Muscle of leg (tissue), 11 donors: ENCODE data around the gene CIAO3. TPM values are rescaled to one million over a fixed set of nuclear protein-coding genes. Genes with fewer than 3 reads are reported as not detected.
A peak's percentile ranks its signal among the peaks of the same experiment; 100 is the strongest.
"Not testable (repeated sequence)": the region's sequence is repeated elsewhere in the genome, so short reads cannot be mapped to it uniquely, and the experiment has no call there.

Experiments used
- DNase-seq: peaks from one replicate; pipeline ENCODE4 v3.0.0; 2013
- H3K27ac ChIP-seq: one replicate; pipeline ENCODE4 v1.5.1; 2013; ENCODE audit warnings: mild to moderate bottlenecking, low read length, control low read depth
- H3K27me3 ChIP-seq: one replicate; pipeline ENCODE4 v1.6.1; 2013; ENCODE audit warnings: low read length; ENCODE audit not compliant: control insufficient read depth, insufficient read depth
- H3K36me3 ChIP-seq: one replicate; pipeline ENCODE4 v1.6.1; 2013; ENCODE audit warnings: low read length; ENCODE audit not compliant: control insufficient read depth, insufficient read depth
- H3K4me1 ChIP-seq: one replicate; pipeline ENCODE4 v1.6.1; 2013; ENCODE audit warnings: low read length; ENCODE audit not compliant: control insufficient read depth, insufficient read depth
- H3K4me3 ChIP-seq: one replicate; pipeline ENCODE4 v1.5.1; 2013; ENCODE audit warnings: low read length, control low read depth
- H3K9me3 ChIP-seq: replicated peaks from 2 replicates; pipeline ENCODE4 v1.6.1; 2013; ENCODE audit warnings: low read depth, low read length; ENCODE audit not compliant: control insufficient read depth
- WGBS: methylation state at CpG from one replicate; pipeline ENCODE4 v1.1.5; 2013; ENCODE audit warnings: missing lambda C conversion rate; ENCODE audit not compliant: insufficient coverage; 5-methylcytosine and 5-hydroxymethylcytosine counted together
- polyA plus RNA-seq, 8 donors: library from polyadenylated mRNA; unstranded; fragments of 120-200 nt; gene quantifications; one replicate each; pipeline versions ENCODE4 v1.2.1 to v1.2.3, GENCODE V29; 2013; ENCODE audit warnings: inconsistent platforms in 1 of 8, low replicate concordance in 1 of 8; ENCODE audit not compliant: insufficient read length in 8 of 8, insufficient read depth in 1 of 8
- total RNA-seq: library from RNA; stranded (reverse); fragments of 120-200 nt; gene quantifications from one replicate; pipeline ENCODE4 v1.2.4, GENCODE V29; 2013

Gene CIAO3
- total and polyA plus RNA-seq, 9 donors = 14.3 to 19.6 (median 17.9) TPM

GRCh38 chr16:749010-749409, 8.2 kb upstream of the CIAO3 start:
- Histone ChIP-seq H3K4me1 (no peaks in the 10 kb centered on the region), H3K36me3 (no peaks in the 10 kb centered on the region)
- DNase-seq = no peak

GRCh38 chr16:747978-748746, 7.4 kb upstream of the CIAO3 start:
- Histone ChIP-seq H3K9me3 (no peaks in the 10 kb centered on the region), H3K27ac (no peak overlapping the region), H3K4me1 (no peaks in the 10 kb centered on the region), H3K36me3 (no peaks in the 10 kb centered on the region), H3K27me3 (peaks cover 27% of the 10 kb centered on the region), H3K4me3 (no peak overlapping the region)
- 69% methylated on average over 33 of the region's 39 CpGs for WGBS
- DNase-seq = no peak

More at GRCh38 chr16:749010-749409, 8.2 kb upstream of the CIAO3 start:
- Histone ChIP-seq H3K27me3 (peaks cover 29% of the 10 kb centered on the region), H3K4me3 (no peak overlapping the region), H3K9me3 (no peaks in the 10 kb centered on the region), H3K27ac (no peak overlapping the region)
- 93% methylated on average over 2 of the region's 6 CpGs for WGBS

- H3K27ac ChIP-seq = no peak overlapping the region
- 100% methylated on average over 2 of the region's 13 CpGs for WGBS
These were observed 5.8 kb upstream of the CIAO3 start for GRCh38 chr16:746637-747036.

GRCh38 chr16:745739-746138, 4.9 kb upstream of the CIAO3 start:
- no peak for DNase-seq
- peaks cover 4% of the 10 kb centered on the region for H3K4me1 ChIP-seq
- no peaks in the 10 kb centered on the region for H3K36me3 ChIP-seq
- no peak overlapping the region for H3K27ac ChIP-seq
- H3K9me3 ChIP-seq = no peaks in the 10 kb centered on the region
- H3K27me3 ChIP-seq = peaks cover 10% of the 10 kb centered on the region
- WGBS = no CpG with 5 or more reads among the region's 14 CpGs
- no peak overlapping the region for H3K4me3 ChIP-seq

More at GRCh38 chr16:746637-747036, 5.8 kb upstream of the CIAO3 start:
- no peak overlapping the region for H3K4me3 ChIP-seq
- peaks cover 18% of the 10 kb centered on the region for H3K27me3 ChIP-seq
- H3K36me3 ChIP-seq = no peaks in the 10 kb centered on the region
- DNase-seq = no peak
- no peaks in the 10 kb centered on the region for H3K9me3 ChIP-seq
- no peaks in the 10 kb centered on the region for H3K4me1 ChIP-seq

GRCh38 chr16:743794-744500, 3.1 kb upstream of the CIAO3 start:
- Histone ChIP-seq H3K9me3 (no peaks in the 10 kb centered on the region), H3K4me1 (peaks cover 14% of the 10 kb centered on the region), H3K4me3 (no peak overlapping the region), H3K27ac (no peak overlapping the region), H3K36me3 (no peaks in the 10 kb centered on the region), H3K27me3 (peaks cover 4% of the 10 kb centered on the region)
- WGBS = 79% methylated on average over 18 of the region's 21 CpGs
- no peak for DNase-seq

GRCh38 chr16:742894-743293, 2.1 kb upstream of the CIAO3 start:
- H3K36me3 ChIP-seq, DNase-seq, H3K9me3 ChIP-seq, H3K4me3 ChIP-seq, H3K27me3 ChIP-seq, H3K27ac ChIP-seq: not testable (repeated sequence)
- 66% methylated on average over 4 of the region's 14 CpGs for WGBS
- H3K4me1 ChIP-seq = peaks cover 14% of the 10 kb centered on the region

GRCh38 chr16:741986-742629, 1.3 kb upstream of the CIAO3 start:
- 82% methylated on average over 12 of the region's 15 CpGs for WGBS
- peaks cover 14% of the 10 kb centered on the region for H3K4me1 ChIP-seq
- H3K27me3 ChIP-seq = peaks cover 2% of the 10 kb centered on the region
- no peak overlapping the region for H3K4me3 ChIP-seq
- DNase-seq = no peak
- peaks cover 14% of the 10 kb centered on the region for H3K36me3 ChIP-seq
- no peak overlapping the region for H3K27ac ChIP-seq
- H3K9me3 ChIP-seq = no peaks in the 10 kb centered on the region

GRCh38 chr16:740459-740763, 386 bp downstream of the CIAO3 start:
- Histone ChIP-seq H3K9me3 (no peaks in the 10 kb centered on the region), H3K36me3 (peaks cover 31% of the 10 kb centered on the region), H3K27me3 (no peaks in the 10 kb centered on the region), H3K4me1 (peaks cover 14% of the 10 kb centered on the region), H3K4me3 (peak overlapping the region; percentile 95), H3K27ac (peak overlapping the region; percentile 42)
- WGBS = 0% methylated on average over 22 of the region's 22 CpGs
- no peak for DNase-seq

- no peaks in the 10 kb centered on the region for H3K27me3 ChIP-seq
- no peak overlapping the region for H3K27ac ChIP-seq
- H3K4me3 ChIP-seq = peak overlapping the region; percentile 95
- no peak for DNase-seq
- no peaks in the 10 kb centered on the region for H3K9me3 ChIP-seq
- 42% methylated on average over 35 of the region's 38 CpGs for WGBS
- peaks cover 37% of the 10 kb centered on the region for H3K36me3 ChIP-seq
- H3K4me1 ChIP-seq = peaks cover 14% of the 10 kb centered on the region
These were observed 988 bp downstream of the CIAO3 start for GRCh38 chr16:739560-740458.
